Measurements from ENCODE around the gene NME4.

Gene NME4

GRCh38 chr16:396605-397004 lies 394 bp upstream of the NME4 start:
- peak overlapping the region; percentile 56 for H3K4me3 ChIP-seq (ENCODE audit: low read depth, low read length)
- no peak for DNase-seq (ENCODE audit: low read depth)
- no peak for TF ChIP-seq CTCF (IDR thresholded peaks at IDR 0.05; ENCODE audit: low read depth, low read length, missing control alignments)

- no peak overlapping the region; the same call in 1 of the 2 replicates for H3K4me3 ChIP-seq (ENCODE audit: low read depth, low read length)
- peak; percentile 17 for TF ChIP-seq CTCF (IDR thresholded peaks at IDR 0.05; ENCODE audit: low read depth, low read length, missing control alignments)
- no peak for DNase-seq (ENCODE audit: low read depth)
Measured at GRCh38 chr16:397736-398332, 835 bp downstream of the NME4 start.

- TF ChIP-seq CTCF (IDR thresholded peaks at IDR 0.05; ENCODE audit: low read depth, low read length, missing control alignments): no peak
- H3K4me3 ChIP-seq (ENCODE audit: low read depth, low read length): no peak overlapping the region
- no peak for DNase-seq (ENCODE audit: low read depth)
Measured at GRCh38 chr16:398561-399339, 1.8 kb downstream of the NME4 start.

- H3K4me3 ChIP-seq (ENCODE audit: low read depth, low read length): no peak overlapping the region
- TF ChIP-seq CTCF (IDR thresholded peaks at IDR 0.05; ENCODE audit: low read depth, low read length, missing control alignments): no peak
Measured at GRCh38 chr16:399340-400019, 2.5 kb downstream of the NME4 start.

GRCh38 chr16:400061-400591 lies 3.1 kb downstream of the NME4 start:
- no peak for DNase-seq (ENCODE audit: low read depth)
- no peak for TF ChIP-seq CTCF (IDR thresholded peaks at IDR 0.05; ENCODE audit: low read depth, low read length, missing control alignments)
- peak overlapping the region; percentile 71 for H3K4me3 ChIP-seq (ENCODE audit: low read depth, low read length)

More at GRCh38 chr16:399340-400019, 2.5 kb downstream of the NME4 start:
- DNase-seq (ENCODE audit: low read depth): no peak

- H3K4me3 ChIP-seq (ENCODE audit: low read depth, low read length): peak within 1 kb of the TSS; percentile 71
- peak; percentile 55 for TF ChIP-seq CTCF (IDR thresholded peaks at IDR 0.05; ENCODE audit: low read depth, low read length, missing control alignments)
- DNase-seq (ENCODE audit: low read depth): peak; percentile 47
Measured at GRCh38 chr16:401468-402348, 4.7 kb downstream of the NME4 start, which contains the start of gene DECR2. DECR2 (plus strand) TSS chr16:401885; CDS start chr16:401964, 79 bp downstream.

Measured in GM12864 (cell line).